Naive B cell (primary cell): ENCODE data around the gene OPRL1. TPM values are rescaled to one million over a fixed set of nuclear protein-coding genes. Genes with fewer than 3 reads are reported as not detected.
A peak's percentile ranks its signal among the peaks of the same experiment; 100 is the strongest.

Experiments
- ATAC-seq, 2 donors: fragments of 150-1000 bp; cut with Tn5 transposase; 2 replicates each; pipeline ENCODE4 v1.10.0; 2021; ENCODE audit warnings: low read depth in 2 of 2, mild to moderate bottlenecking in 2 of 2, moderate library complexity in 2 of 2
- DNase-seq: peaks from one replicate; pipeline ENCODE4 v3.0.0; 2022
- H3K27ac Mint-ChIP-seq, 6 donors: one replicate each; pipeline ENCODE4 v1.8.0; 2020 to 2022; ENCODE audit warnings: mild to moderate bottlenecking in 6 of 6, mixed read lengths in 6 of 6, moderate library complexity in 5 of 6, inconsistent platforms in 2 of 6
- H3K27me3 Mint-ChIP-seq, 3 donors: one replicate each; pipeline ENCODE4 v1.8.0; 2021 to 2022; ENCODE audit warnings: mixed read lengths in 3 of 3, mild to moderate bottlenecking in 1 of 3
- H3K36me3 Mint-ChIP-seq, 2 donors: one replicate each; pipeline ENCODE4 v1.8.0; 2020 to 2022; ENCODE audit warnings: mixed read lengths in 2 of 2, inconsistent platforms in 1 of 2, mild to moderate bottlenecking in 1 of 2
- H3K4me1 Mint-ChIP-seq, 3 donors: one replicate each; pipeline ENCODE4 v1.8.0; 2020 to 2022; ENCODE audit warnings: mixed read lengths in 3 of 3, inconsistent platforms in 1 of 3, mild to moderate bottlenecking in 1 of 3, moderate library complexity in 1 of 3
- H3K4me3 Mint-ChIP-seq, 8 donors: one replicate each; pipeline ENCODE4 v1.8.0; 2020 to 2022; ENCODE audit warnings: mild to moderate bottlenecking in 8 of 8, mixed read lengths in 8 of 8, moderate library complexity in 8 of 8, inconsistent platforms in 2 of 8
- H3K9me3 Mint-ChIP-seq, 7 donors: one replicate each; pipeline ENCODE4 v1.8.0; 2020 to 2022; ENCODE audit warnings: mixed read lengths in 7 of 7, mild to moderate bottlenecking in 5 of 7, inconsistent platforms in 2 of 7, moderate library complexity in 1 of 7
- polyA plus RNA-seq, 6 donors: library from polyadenylated mRNA; unstranded; fragments of 300-500 nt; fragmentation: Illumina TruSeq; gene quantifications; one replicate each; pipeline ENCODE4 v1.2.3, GENCODE V29; 2021; ENCODE audit warnings: low read depth in 6 of 6

OPRL1 gene
- polyA plus RNA-seq, 6 donors from 2014 or later: 0.91 to 3.4 (median 2.3) TPM

GRCh38 chr20:64067005-64067632, 12.8 kb upstream of the OPRL1 start:
- peaks cover 44 to 60% (median 56%) of the 10 kb centered on the region in 3 donors for H3K4me1 Mint-ChIP-seq
- peak overlapping the region in 4 of 6 donors; percentile 29 to 80 (median 65) for H3K27ac Mint-ChIP-seq
- ATAC-seq: no peak
- no peaks in the 10 kb centered on the region for H3K27me3 Mint-ChIP-seq
- H3K4me3 Mint-ChIP-seq: peak overlapping the region in 2 of 8 donors; percentile 13 to 57
- H3K36me3 Mint-ChIP-seq: no peaks in the 10 kb centered on the region
- no peaks in the 10 kb centered on the region for H3K9me3 Mint-ChIP-seq
- DNase-seq: no peak

GRCh38 chr20:64067733-64068307, 12.1 kb upstream of the OPRL1 start:
- Mint-ChIP-seq H3K27ac (peak overlapping the region in 1 of 6 donors; percentile 80), H3K9me3 (no peaks in the 10 kb centered on the region), H3K4me1 (peaks cover 44 to 64% (median 61%) of the 10 kb centered on the region in 3 donors), H3K4me3 (peak overlapping the region in 1 of 8 donors; percentile 13), H3K27me3 (no peaks in the 10 kb centered on the region), H3K36me3 (no peaks in the 10 kb centered on the region)
- no peak for DNase-seq
- no peak for ATAC-seq

- no peaks in the 10 kb centered on the region for H3K27me3 Mint-ChIP-seq
- H3K4me3 Mint-ChIP-seq: no peak overlapping the region
- H3K27ac Mint-ChIP-seq: peak overlapping the region in 3 of 6 donors; percentile 44 to 80 (median 66)
- DNase-seq (no peak), ATAC-seq (no peak)
- peaks cover 43 to 62% (median 61%) of the 10 kb centered on the region in 3 donors for H3K4me1 Mint-ChIP-seq
- no peaks in the 10 kb centered on the region for H3K9me3 Mint-ChIP-seq
- H3K36me3 Mint-ChIP-seq: no peaks in the 10 kb centered on the region
Observed at GRCh38 chr20:64068386-64069208, 11.3 kb upstream of the OPRL1 start.

- Mint-ChIP-seq H3K4me1 (peaks cover 38 to 61% (median 54%) of the 10 kb centered on the region in 3 donors), H3K27me3 (no peaks in the 10 kb centered on the region), H3K9me3 (no peaks in the 10 kb centered on the region), H3K4me3 (no peak overlapping the region), H3K27ac (peak overlapping the region in 2 of 6 donors; percentile 44 to 66), H3K36me3 (no peaks in the 10 kb centered on the region)
- ATAC-seq: no peak
- no peak for DNase-seq
Observed at GRCh38 chr20:64069209-64069613, 10.7 kb upstream of the OPRL1 start.

- Mint-ChIP-seq H3K4me3 (no peak overlapping the region), H3K4me1 (peaks cover 36 to 60% (median 51%) of the 10 kb centered on the region in 3 donors), H3K9me3 (no peaks in the 10 kb centered on the region), H3K36me3 (no peaks in the 10 kb centered on the region), H3K27ac (peak overlapping the region in 1 of 6 donors; percentile 39), H3K27me3 (no peaks in the 10 kb centered on the region)
- DNase-seq (no peak), ATAC-seq (no peak)
Observed at GRCh38 chr20:64069614-64070243, 10.2 kb upstream of the OPRL1 start.

GRCh38 chr20:64070244-64070993, 9.5 kb upstream of the OPRL1 start:
- ATAC-seq: no peak
- Mint-ChIP-seq H3K27ac (peak overlapping the region in 2 of 6 donors; percentile 56 to 61), H3K4me1 (peaks cover 30 to 55% (median 49%) of the 10 kb centered on the region in 3 donors), H3K27me3 (no peaks in the 10 kb centered on the region), H3K4me3 (no peak overlapping the region), H3K9me3 (no peaks in the 10 kb centered on the region), H3K36me3 (no peaks in the 10 kb centered on the region)
- no peak for DNase-seq

- peak overlapping the region in 3 of 6 donors; percentile 61 to 89 (median 84) for H3K27ac Mint-ChIP-seq
- no peaks in the 10 kb centered on the region for H3K9me3 Mint-ChIP-seq
- H3K27me3 Mint-ChIP-seq: no peaks in the 10 kb centered on the region
- H3K4me3 Mint-ChIP-seq: peak overlapping the region in 3 of 8 donors; percentile 15 to 47 (median 32)
- ATAC-seq: peak in 1 of 2 donors; percentile 36
- peaks cover 24 to 55% (median 44%) of the 10 kb centered on the region in 3 donors for H3K4me1 Mint-ChIP-seq
- DNase-seq: no peak
- H3K36me3 Mint-ChIP-seq: no peaks in the 10 kb centered on the region
Observed at GRCh38 chr20:64071341-64072332, 8.2 kb upstream of the OPRL1 start.

- DNase-seq (no peak), ATAC-seq (no peak)
- Mint-ChIP-seq H3K27me3 (no peaks in the 10 kb centered on the region), H3K27ac (peak overlapping the region in 1 of 6 donors; percentile 44), H3K9me3 (no peaks in the 10 kb centered on the region), H3K4me1 (peaks cover 24 to 54% (median 35%) of the 10 kb centered on the region in 3 donors), H3K4me3 (peak overlapping the region in 1 of 8 donors; percentile 15), H3K36me3 (no peaks in the 10 kb centered on the region)
Observed at GRCh38 chr20:64072498-64073063, 7.3 kb upstream of the OPRL1 start.

- peak overlapping the region in 1 of 8 donors; percentile 57 for H3K4me3 Mint-ChIP-seq
- H3K4me1 Mint-ChIP-seq: peaks cover 29 to 48% (median 38%) of the 10 kb centered on the region in 3 donors
- no peak overlapping the region for H3K27ac Mint-ChIP-seq
- H3K9me3 Mint-ChIP-seq: no peaks in the 10 kb centered on the region
- no peaks in the 10 kb centered on the region for H3K36me3 Mint-ChIP-seq
- no peaks in the 10 kb centered on the region for H3K27me3 Mint-ChIP-seq
- ATAC-seq: no peak
- DNase-seq: no peak
Observed at GRCh38 chr20:64073476-64074183, 6.3 kb upstream of the OPRL1 start.

- Mint-ChIP-seq H3K36me3 (no peaks in the 10 kb centered on the region), H3K4me1 (peaks cover 32 to 48% (median 38%) of the 10 kb centered on the region in 3 donors), H3K27me3 (no peaks in the 10 kb centered on the region), H3K9me3 (no peaks in the 10 kb centered on the region), H3K27ac (no peak overlapping the region), H3K4me3 (no peak overlapping the region)
- no peak for ATAC-seq
- no peak for DNase-seq
Observed at GRCh38 chr20:64074184-64074789, 5.6 kb upstream of the OPRL1 start.

- Mint-ChIP-seq H3K27ac (peak overlapping the region in 3 of 6 donors; percentile 44 to 92 (median 58)), H3K4me3 (no peak overlapping the region), H3K36me3 (no peaks in the 10 kb centered on the region), H3K27me3 (no peaks in the 10 kb centered on the region), H3K9me3 (no peaks in the 10 kb centered on the region), H3K4me1 (peaks cover 32 to 44% (median 38%) of the 10 kb centered on the region in 3 donors)
- DNase-seq (no peak), ATAC-seq (no peak)
Observed at GRCh38 chr20:64074963-64075362, 4.9 kb upstream of the OPRL1 start.
